Mucosa of descending colon (tissue), 3 donors: ENCODE data around the gene C5orf63. TPM values are rescaled to one million over a fixed set of nuclear protein-coding genes. Genes with fewer than 3 reads are reported as not detected.

Experiments used
- ATAC-seq: fragments of 200-7000 bp; cut with Tn5 transposase; one replicate; pipeline ENCODE4 v1.9.1; 2020; ENCODE audit warnings: mild to moderate bottlenecking, moderate library complexity
- DNase-seq, 3 donors: peaks; one replicate each; pipeline ENCODE4 v3.0.0-alpha.2; 2020
- H3K36me3 ChIP-seq: fragments of 200-600 bp; one replicate; pipeline ENCODE4 v1.8.0; 2021; ENCODE audit warnings: low read depth, mild to moderate bottlenecking
- H3K4me1 ChIP-seq: fragments of 200-600 bp; one replicate; pipeline ENCODE4 v1.8.0; 2021; ENCODE audit warnings: low read depth, mild to moderate bottlenecking
- H3K4me3 ChIP-seq: fragments of 200-600 bp; one replicate; pipeline ENCODE4 v1.8.0; 2021; ENCODE audit warnings: mild to moderate bottlenecking
- H3K9me3 ChIP-seq: fragments of 200-600 bp; one replicate; pipeline ENCODE4 v1.8.0; 2021; ENCODE audit warnings: mild to moderate bottlenecking
- intact Hi-C, 2 donors: fragments of 100-400 bp; cut with DNase I in 1 of 2; cut with micrococcal nuclease in 1 of 2; formaldehyde crosslinking; loops; one replicate each; pipeline versions ENCODE4 v1.11.0 to v1.11.1; 2022; cut with DNase I, micrococcal nuclease
- total RNA-seq, 3 donors: library from RNA; stranded (reverse); fragmentation: NEBNext Ultra II Directional in 2 of 3; extraction: Animal tissue kit (Norgen Biotek cat#: 25700) in 2 of 3; gene quantifications; one replicate each; pipeline versions ENCODE4 v1.2.1 to v1.2.4, GENCODE V29; 2021 to 2023
- TF ChIP-seq, protein P1 (sequence below): fragments of 200-600 bp; IDR thresholded peaks from one replicate; pipeline ENCODE4 v1.8.0; 2022; ENCODE audit warnings: antibody characterized with exemption, mild to moderate bottlenecking
- donor health status: DM: no; HTN: no; CAD: no; lungs with moderate emphysema.
- donor health status: DM: no; HTN: no; CAD: no.
- donor health status: DM: no; HTN: yes; CAD: no.

Gene C5orf63
- total RNA-seq, 3 donors from 2014 or later = 13.7 to 22.6 (median 14.9) TPM

DNA sequence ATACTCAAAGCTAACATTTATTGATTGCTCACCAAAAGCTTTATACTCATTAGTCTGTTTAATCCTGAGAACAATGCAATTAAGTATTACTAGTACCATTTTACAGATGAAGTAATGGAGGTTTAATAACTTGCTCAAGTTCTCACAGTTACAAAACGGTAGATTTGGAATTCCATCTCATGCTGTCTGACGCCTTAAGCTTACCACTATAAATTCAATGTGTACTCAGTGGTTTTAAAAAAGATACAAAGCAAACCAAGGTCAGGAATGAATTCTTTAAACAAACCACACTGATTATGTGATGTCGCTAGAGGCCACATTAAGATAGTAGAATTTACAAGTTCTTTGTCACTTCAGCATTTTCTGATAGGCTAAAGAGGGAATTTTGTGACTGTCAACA, 1.2 kb upstream of the C5orf63 start:
- no peak for DNase-seq
- ATAC-seq = no peak
- H3K4me3 ChIP-seq = no peak overlapping the region
- intact Hi-C loops = no loop called here
- peaks cover 17% of the 10 kb centered on the region for H3K4me1 ChIP-seq
- TF ChIP-seq, protein P1, sequence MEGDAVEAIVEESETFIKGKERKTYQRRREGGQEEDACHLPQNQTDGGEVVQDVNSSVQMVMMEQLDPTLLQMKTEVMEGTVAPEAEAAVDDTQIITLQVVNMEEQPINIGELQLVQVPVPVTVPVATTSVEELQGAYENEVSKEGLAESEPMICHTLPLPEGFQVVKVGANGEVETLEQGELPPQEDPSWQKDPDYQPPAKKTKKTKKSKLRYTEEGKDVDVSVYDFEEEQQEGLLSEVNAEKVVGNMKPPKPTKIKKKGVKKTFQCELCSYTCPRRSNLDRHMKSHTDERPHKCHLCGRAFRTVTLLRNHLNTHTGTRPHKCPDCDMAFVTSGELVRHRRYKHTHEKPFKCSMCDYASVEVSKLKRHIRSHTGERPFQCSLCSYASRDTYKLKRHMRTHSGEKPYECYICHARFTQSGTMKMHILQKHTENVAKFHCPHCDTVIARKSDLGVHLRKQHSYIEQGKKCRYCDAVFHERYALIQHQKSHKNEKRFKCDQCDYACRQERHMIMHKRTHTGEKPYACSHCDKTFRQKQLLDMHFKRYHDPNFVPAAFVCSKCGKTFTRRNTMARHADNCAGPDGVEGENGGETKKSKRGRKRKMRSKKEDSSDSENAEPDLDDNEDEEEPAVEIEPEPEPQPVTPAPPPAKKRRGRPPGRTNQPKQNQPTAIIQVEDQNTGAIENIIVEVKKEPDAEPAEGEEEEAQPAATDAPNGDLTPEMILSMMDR = no peak
- no peaks in the 10 kb centered on the region for H3K36me3 ChIP-seq
- no peaks in the 10 kb centered on the region for H3K9me3 ChIP-seq

- H3K36me3 ChIP-seq = no peaks in the 10 kb centered on the region
- intact Hi-C loops = no loop called here
- H3K4me3 ChIP-seq = no peak overlapping the region
- H3K9me3 ChIP-seq = no peaks in the 10 kb centered on the region
- DNase-seq (no peak), ATAC-seq (no peak)
- TF ChIP-seq, protein P1 = no peak
- peaks cover 6% of the 10 kb centered on the region for H3K4me1 ChIP-seq
These were observed 3.1 kb downstream of the C5orf63 start for GRCh38 chr5:127070243-127070642.

DNA sequence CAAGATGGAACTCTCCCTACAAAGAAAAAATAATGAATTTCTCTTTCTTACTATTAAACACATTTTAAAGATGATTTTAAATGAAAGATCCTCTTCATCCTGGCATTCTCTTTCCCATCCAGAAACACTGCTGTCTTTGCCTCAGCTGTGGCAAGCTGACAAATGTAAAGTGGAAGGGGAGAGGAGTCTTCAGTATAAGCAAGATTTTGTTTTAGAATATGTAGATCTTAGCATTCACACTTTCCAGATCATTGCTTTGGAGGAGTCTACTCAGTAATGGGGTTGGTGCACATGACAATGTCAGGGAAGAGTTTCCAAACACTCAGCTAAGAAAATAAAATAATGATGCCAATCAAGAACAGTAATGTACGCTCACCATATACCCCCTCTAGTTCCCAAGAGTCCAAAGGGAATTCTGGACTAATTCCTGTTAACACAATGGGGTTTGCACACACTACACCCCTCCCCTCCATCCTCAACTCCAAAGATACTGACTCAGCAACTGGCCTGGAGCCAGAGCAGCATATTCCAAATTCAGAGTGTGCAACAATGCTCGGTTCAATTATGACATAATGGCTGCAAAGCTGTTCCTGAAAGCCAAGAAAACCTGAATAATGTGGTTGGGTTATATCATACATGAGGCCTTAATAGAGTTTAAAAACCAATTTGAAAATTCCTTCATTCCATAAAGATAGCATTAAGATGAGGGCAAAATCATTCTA, 4.6 kb downstream of the C5orf63 start:
- H3K4me1 ChIP-seq = peaks cover 6% of the 10 kb centered on the region
- H3K4me3 ChIP-seq = no peak overlapping the region
- no peaks in the 10 kb centered on the region for H3K9me3 ChIP-seq
- ATAC-seq (no peak), DNase-seq (no peak)
- no peaks in the 10 kb centered on the region for H3K36me3 ChIP-seq
- intact Hi-C loops = no loop called here
- TF ChIP-seq, protein P1 = no peak

DNA sequence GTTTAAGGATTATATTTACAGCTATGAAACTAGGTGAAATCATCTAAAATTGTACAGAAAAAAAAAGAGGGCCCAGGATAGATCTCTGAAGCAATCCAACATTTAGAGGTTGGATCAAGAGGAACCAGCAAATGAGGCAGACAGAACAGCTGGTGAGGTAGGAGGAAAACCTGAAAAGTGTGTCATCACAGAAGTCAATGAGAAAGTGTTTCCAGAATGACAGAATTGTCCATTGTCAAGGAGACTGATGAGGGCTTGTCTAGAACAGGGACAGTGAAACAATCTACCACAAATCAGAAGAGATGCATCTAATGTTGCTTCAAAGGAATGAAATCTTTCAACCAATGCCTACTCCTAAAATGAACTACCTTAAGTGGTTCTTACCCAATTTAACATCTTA, 6.6 kb downstream of the C5orf63 start:
- no peak overlapping the region for H3K4me3 ChIP-seq
- no peak for DNase-seq
- H3K36me3 ChIP-seq = no peaks in the 10 kb centered on the region
- no peak for ATAC-seq
- intact Hi-C loops = no loop called here
- H3K9me3 ChIP-seq = no peaks in the 10 kb centered on the region
- H3K4me1 ChIP-seq = peaks cover 2% of the 10 kb centered on the region
- TF ChIP-seq, protein P1 = no peak

DNA sequence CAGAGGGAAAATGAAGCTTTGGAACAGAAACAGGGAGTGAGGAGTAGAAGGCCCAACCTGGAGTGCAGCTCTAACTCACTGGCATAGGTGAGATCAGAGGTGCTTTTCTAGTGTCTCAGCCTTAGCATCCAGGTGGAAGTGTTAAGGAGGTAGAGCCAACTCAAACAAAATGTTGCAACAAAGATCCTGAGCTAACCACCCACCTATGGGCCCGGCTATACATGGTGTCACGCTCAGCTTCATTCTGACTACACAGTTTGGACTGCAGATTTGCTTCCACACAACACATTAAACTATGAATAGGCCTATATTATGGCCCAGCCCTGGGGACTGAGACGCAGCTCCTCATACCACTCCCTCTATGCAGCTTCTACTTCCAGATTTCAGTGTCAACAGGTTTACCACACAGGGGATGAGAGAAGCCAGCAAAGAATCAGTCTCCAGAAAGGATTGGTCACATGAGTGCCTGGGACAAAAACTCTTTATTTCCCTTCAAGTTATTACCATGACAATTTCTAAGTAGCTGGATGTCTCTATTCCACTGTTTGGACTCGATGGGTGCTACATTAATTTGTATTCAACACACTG, 9.0 kb downstream of the C5orf63 start:
- Histone ChIP-seq H3K36me3 (no peaks in the 10 kb centered on the region), H3K4me1 (peaks cover 3% of the 10 kb centered on the region), H3K9me3 (no peaks in the 10 kb centered on the region), H3K4me3 (no peak overlapping the region)
- TF ChIP-seq, protein P1 = no peak
- ATAC-seq = no peak
- intact Hi-C loops = no loop called here
- DNase-seq = no peak
